ENCODE measurements around the gene NBR1. TPM values are rescaled to one million over a fixed set of nuclear protein-coding genes. Genes with fewer than 3 reads are reported as not detected.
"Not testable (repeated sequence)": the region's sequence is repeated elsewhere in the genome, so short reads cannot be mapped to it uniquely, and the experiment has no call there.

NBR1 gene
- total and polyA plus RNA-seq, 2 of the 4 experiments (the other 2 are of a cell fraction) = 52.4 to 132 TPM

DNA sequence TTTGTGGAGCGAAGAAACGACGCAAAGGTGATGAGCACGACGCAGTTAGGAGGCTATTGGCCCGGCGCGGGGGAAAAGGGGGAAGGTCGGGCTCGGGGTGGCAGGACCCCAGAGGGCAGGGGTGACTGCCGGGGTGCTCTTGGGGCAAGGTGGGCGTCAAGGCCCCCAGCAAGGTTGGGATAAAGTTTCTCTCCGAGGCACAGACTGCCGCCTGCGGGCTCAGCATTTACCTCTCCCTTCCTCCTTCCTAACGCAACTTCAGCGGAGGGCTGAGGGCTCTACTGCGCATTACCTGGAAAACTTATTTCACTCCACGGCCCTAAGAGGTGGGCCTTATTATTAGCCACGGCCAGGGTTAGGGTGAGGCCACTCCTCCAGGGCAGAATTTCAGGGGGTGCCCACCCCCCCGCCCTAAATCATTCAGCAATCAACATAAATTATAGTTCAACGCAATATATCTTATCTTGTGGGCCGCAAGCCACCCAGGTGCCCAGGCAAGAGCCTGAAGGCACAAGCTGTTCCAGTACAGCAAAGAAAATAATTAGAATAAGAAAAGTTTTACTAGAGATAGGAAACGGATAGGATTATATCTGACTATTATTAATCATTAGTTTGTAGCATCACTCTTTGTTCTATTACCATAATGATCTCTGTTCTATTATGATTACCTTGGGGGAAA, 61.1 kb downstream of the NBR1 start:
- H3K36me3 ChIP-seq (ENCODE audit: control insufficient read depth, insufficient read depth, low read length); H3K23ac ChIP-seq (ENCODE audit: low read depth, low read length); H3K9ac ChIP-seq (ENCODE audit: low read depth, low read length); H2AK5ac ChIP-seq (ENCODE audit: low read depth, low read length); H3K9me1 ChIP-seq (ENCODE audit: insufficient read depth, low read length); H4K20me1 ChIP-seq (ENCODE audit: insufficient read depth, low read length); CTCF ChIA-PET; H2BK5ac ChIP-seq (ENCODE audit: low read depth, low read length, poor library complexity, severe bottlenecking); H2BK120ac ChIP-seq (ENCODE audit: low read depth, low read length); H2AFZ ChIP-seq (replicated peaks; ENCODE audit: low read length, poor library complexity); H3K79me1 ChIP-seq (ENCODE audit: low read depth in 1 of 2, low read length in 2 of 2); H2BK15ac ChIP-seq (ENCODE audit: low read depth, low read length); H3K27me3 ChIP-seq (ENCODE audit: control insufficient read depth, insufficient read depth, low read length); H3K27ac ChIP-seq (ENCODE audit: insufficient read depth, low read length); intact Hi-C loops (cut with micrococcal nuclease); H3K14ac ChIP-seq (replicated peaks; ENCODE audit: low read depth, low read length); dilution Hi-C loops (cut with HindIII; ENCODE audit: low sequenced_read_pairs, unreplicated experiment); H3K56ac ChIP-seq (ENCODE audit: extremely low read depth, insufficient read depth, low read length); H4K91ac ChIP-seq (ENCODE audit: insufficient read depth, low read depth, low read length); BruUV-seq (replicated peaks); in situ Hi-C loops (cut with MboI; ENCODE audit: low sequenced_read_pairs); H3K4me1 ChIP-seq (ENCODE audit: control insufficient read depth, insufficient read depth, low read length); H4K5ac ChIP-seq (ENCODE audit: low read depth, low read length); H3K9me3 ChIP-seq (ENCODE audit: control insufficient read depth, insufficient read depth, low read length); H3K4me3 ChIP-seq (ENCODE audit: insufficient read depth, low read depth, low read length); H3K18ac ChIP-seq (ENCODE audit: low read depth, low read length); H3K4ac ChIP-seq (ENCODE audit: low read depth, low read length); H2BK20ac ChIP-seq (ENCODE audit: low read depth, low read length); H4K8ac ChIP-seq (ENCODE audit: low read depth in 2 of 2, low read length in 2 of 2); H3K4me2 ChIP-seq (ENCODE audit: low read depth, low read length); POLR2A ChIA-PET (ENCODE audit: unreplicated experiment); ATAC-seq (ENCODE audit: low read depth); H2AK9ac ChIP-seq (replicated peaks; ENCODE audit: low read depth, low read length, poor library complexity); DNase-seq: not testable (repeated sequence)
- WGBS, 2 experiments (ENCODE audit: extremely low coverage in 2 of 2, insufficient read length in 1 of 2) = no CpG with 5 or more reads among the region's 24 CpGs

DNA sequence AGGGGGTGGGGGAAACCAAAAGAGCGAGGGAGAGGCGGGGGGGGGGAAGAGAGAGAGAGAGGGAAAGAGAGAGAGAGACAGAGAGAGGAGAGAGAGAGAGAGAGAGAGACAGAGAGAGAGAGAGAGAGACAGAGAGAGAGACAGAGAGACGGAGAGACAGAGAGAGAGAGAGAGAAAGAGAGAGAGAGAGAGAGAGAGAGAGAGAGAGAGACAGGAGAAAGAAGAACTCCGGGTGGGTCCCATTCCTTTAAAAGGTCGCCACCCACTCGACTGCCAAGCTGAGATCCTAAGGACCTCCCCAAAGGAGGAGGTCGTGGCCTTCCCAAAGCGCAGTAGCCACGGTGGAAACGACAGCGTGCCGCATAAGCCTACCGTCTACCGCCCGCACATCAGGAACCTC, 62.2 kb downstream of the NBR1 start:
- POLR2A ChIA-PET (ENCODE audit: unreplicated experiment); H3K9me3 ChIP-seq (ENCODE audit: control insufficient read depth, insufficient read depth, low read length); H3K14ac ChIP-seq (replicated peaks; ENCODE audit: low read depth, low read length); H3K9ac ChIP-seq (ENCODE audit: low read depth, low read length); H3K79me1 ChIP-seq (ENCODE audit: low read depth in 1 of 2, low read length in 2 of 2); in situ Hi-C loops (cut with MboI; ENCODE audit: low sequenced_read_pairs); intact Hi-C loops (cut with micrococcal nuclease); H3K18ac ChIP-seq (ENCODE audit: low read depth, low read length); H3K27ac ChIP-seq (ENCODE audit: insufficient read depth, low read length); H2AFZ ChIP-seq (replicated peaks; ENCODE audit: low read length, poor library complexity); DNase-seq; H3K4me3 ChIP-seq (ENCODE audit: insufficient read depth, low read depth, low read length); CTCF ChIA-PET; H3K27me3 ChIP-seq (ENCODE audit: control insufficient read depth, insufficient read depth, low read length); H2BK5ac ChIP-seq (ENCODE audit: low read depth, low read length, poor library complexity, severe bottlenecking); H2AK5ac ChIP-seq (ENCODE audit: low read depth, low read length); H2BK120ac ChIP-seq (ENCODE audit: low read depth, low read length); H2AK9ac ChIP-seq (replicated peaks; ENCODE audit: low read depth, low read length, poor library complexity); H3K4me2 ChIP-seq (ENCODE audit: low read depth, low read length); H3K56ac ChIP-seq (ENCODE audit: extremely low read depth, insufficient read depth, low read length); H3K36me3 ChIP-seq (ENCODE audit: control insufficient read depth, insufficient read depth, low read length); H3K23ac ChIP-seq (ENCODE audit: low read depth, low read length); dilution Hi-C loops (cut with HindIII; ENCODE audit: low sequenced_read_pairs, unreplicated experiment); H4K8ac ChIP-seq (ENCODE audit: low read depth in 2 of 2, low read length in 2 of 2); H2BK20ac ChIP-seq (ENCODE audit: low read depth, low read length); H4K91ac ChIP-seq (ENCODE audit: insufficient read depth, low read depth, low read length); H4K20me1 ChIP-seq (ENCODE audit: insufficient read depth, low read length); H3K9me1 ChIP-seq (ENCODE audit: insufficient read depth, low read length); H4K5ac ChIP-seq (ENCODE audit: low read depth, low read length); BruUV-seq (replicated peaks); ATAC-seq (ENCODE audit: low read depth); H2BK15ac ChIP-seq (ENCODE audit: low read depth, low read length); H3K4me1 ChIP-seq (ENCODE audit: control insufficient read depth, insufficient read depth, low read length); H3K4ac ChIP-seq (ENCODE audit: low read depth, low read length): not testable (repeated sequence)
- no CpG with 5 or more reads among the region's 15 CpGs for WGBS, 2 experiments (ENCODE audit: extremely low coverage in 2 of 2, insufficient read length in 1 of 2)
